Activated naive CD8-positive, alpha-beta T cell treated with anti-CD3 and anti-CD28 coated beads for 36 hours (primary cell): ENCODE measurements around the gene B4GALNT2. TPM values are rescaled to one million over a fixed set of nuclear protein-coding genes. Genes with fewer than 3 reads are reported as not detected.
A peak's percentile ranks its signal among the peaks of the same experiment; 100 is the strongest.
"Not testable (repeated sequence)": the region's sequence is repeated elsewhere in the genome, so short reads cannot be mapped to it uniquely, and the experiment has no call there.

Experiments used
- DNase-seq: peaks from one replicate; pipeline ENCODE4 v3.0.0; 2021
- H3K27ac Mint-ChIP-seq: one replicate; pipeline ENCODE4 v1.8.0; 2022; ENCODE audit warnings: mild to moderate bottlenecking, moderate library complexity, mixed read lengths
- H3K27me3 Mint-ChIP-seq: one replicate; pipeline ENCODE4 v1.8.0; 2022; ENCODE audit warnings: mild to moderate bottlenecking, mixed read lengths
- H3K36me3 Mint-ChIP-seq: one replicate; pipeline ENCODE4 v1.8.0; 2021; ENCODE audit warnings: mild to moderate bottlenecking, mixed read lengths
- H3K4me1 Mint-ChIP-seq: one replicate; pipeline ENCODE4 v1.8.0; 2021; ENCODE audit warnings: mixed read lengths
- H3K4me3 Mint-ChIP-seq: one replicate; pipeline ENCODE4 v1.8.0; 2022; ENCODE audit warnings: mild to moderate bottlenecking, moderate library complexity, mixed read lengths
- H3K9me3 Mint-ChIP-seq: one replicate; pipeline ENCODE4 v1.8.0; 2022; ENCODE audit warnings: mixed read lengths
- total RNA-seq, 2 experiments: library from RNA; stranded (reverse); gene quantifications; one replicate each; pipeline ENCODE4 v1.2.3, GENCODE V29; 2021

The B4GALNT2 gene
- total RNA-seq, 2 experiments from 2014 or later: not detected

GRCh38 chr17:49136335-49136734, 3.8 kb downstream of the B4GALNT2 start:
- Mint-ChIP-seq H3K36me3 (no peaks in the 10 kb centered on the region), H3K27me3 (peaks cover 38% of the 10 kb centered on the region), H3K9me3 (no peaks in the 10 kb centered on the region), H3K4me1 (peaks cover 6% of the 10 kb centered on the region), H3K4me3 (no peak overlapping the region), H3K27ac (no peak overlapping the region)
- DNase-seq: no peak

GRCh38 chr17:49145654-49146053, 13.1 kb downstream of the B4GALNT2 start:
- H3K27ac Mint-ChIP-seq, H3K4me3 Mint-ChIP-seq, H3K9me3 Mint-ChIP-seq, H3K4me1 Mint-ChIP-seq, DNase-seq, H3K36me3 Mint-ChIP-seq: not testable (repeated sequence)
- peaks cover 32% of the 10 kb centered on the region for H3K27me3 Mint-ChIP-seq

GRCh38 chr17:49146620-49147306, 14.2 kb downstream of the B4GALNT2 start:
- no peaks in the 10 kb centered on the region for H3K36me3 Mint-ChIP-seq
- no peaks in the 10 kb centered on the region for H3K4me1 Mint-ChIP-seq
- no peak overlapping the region for H3K4me3 Mint-ChIP-seq
- no peak overlapping the region for H3K27ac Mint-ChIP-seq
- H3K27me3 Mint-ChIP-seq: peaks cover 33% of the 10 kb centered on the region
- H3K9me3 Mint-ChIP-seq: no peaks in the 10 kb centered on the region
- DNase-seq: no peak

GRCh38 chr17:49148171-49148570, 15.6 kb downstream of the B4GALNT2 start:
- H3K9me3 Mint-ChIP-seq: no peaks in the 10 kb centered on the region

GRCh38 chr17:49151996-49152395, 19.4 kb downstream of the B4GALNT2 start:
- no peaks in the 10 kb centered on the region for H3K9me3 Mint-ChIP-seq
- H3K36me3 Mint-ChIP-seq: no peaks in the 10 kb centered on the region
- H3K4me3 Mint-ChIP-seq: no peak overlapping the region
- no peaks in the 10 kb centered on the region for H3K4me1 Mint-ChIP-seq
- DNase-seq: no peak
- peaks cover 21% of the 10 kb centered on the region for H3K27me3 Mint-ChIP-seq
- no peak overlapping the region for H3K27ac Mint-ChIP-seq

More at GRCh38 chr17:49148171-49148570, 15.6 kb downstream of the B4GALNT2 start:
- Mint-ChIP-seq H3K27ac (no peak overlapping the region), H3K36me3 (no peaks in the 10 kb centered on the region), H3K4me3 (no peak overlapping the region), H3K27me3 (peaks cover 27% of the 10 kb centered on the region), H3K4me1 (no peaks in the 10 kb centered on the region)
- DNase-seq: no peak

GRCh38 chr17:49156256-49156655, 23.7 kb downstream of the B4GALNT2 start:
- H3K27me3 Mint-ChIP-seq: peaks cover 40% of the 10 kb centered on the region
- DNase-seq: no peak
- no peaks in the 10 kb centered on the region for H3K36me3 Mint-ChIP-seq
- no peak overlapping the region for H3K4me3 Mint-ChIP-seq
- H3K27ac Mint-ChIP-seq: no peak overlapping the region
- H3K4me1 Mint-ChIP-seq: no peaks in the 10 kb centered on the region
- no peaks in the 10 kb centered on the region for H3K9me3 Mint-ChIP-seq

- no peak overlapping the region for H3K27ac Mint-ChIP-seq
- H3K4me3 Mint-ChIP-seq: no peak overlapping the region
- DNase-seq: no peak
- H3K36me3 Mint-ChIP-seq: no peaks in the 10 kb centered on the region
- no peaks in the 10 kb centered on the region for H3K9me3 Mint-ChIP-seq
- H3K4me1 Mint-ChIP-seq: no peaks in the 10 kb centered on the region
- peaks cover 35% of the 10 kb centered on the region for H3K27me3 Mint-ChIP-seq
These were observed 25.2 kb downstream of the B4GALNT2 start for GRCh38 chr17:49157784-49158183.

GRCh38 chr17:49162866-49163265, 30.3 kb downstream of the B4GALNT2 start:
- no peak overlapping the region for H3K27ac Mint-ChIP-seq
- H3K4me3 Mint-ChIP-seq: no peak overlapping the region
- no peaks in the 10 kb centered on the region for H3K36me3 Mint-ChIP-seq
- no peaks in the 10 kb centered on the region for H3K9me3 Mint-ChIP-seq
- H3K4me1 Mint-ChIP-seq: no peaks in the 10 kb centered on the region
- no peak for DNase-seq
- peaks cover 24% of the 10 kb centered on the region for H3K27me3 Mint-ChIP-seq

GRCh38 chr17:49165143-49165542, 32.6 kb downstream of the B4GALNT2 start:
- Mint-ChIP-seq H3K27me3 (peaks cover 31% of the 10 kb centered on the region), H3K36me3 (no peaks in the 10 kb centered on the region), H3K9me3 (no peaks in the 10 kb centered on the region), H3K4me3 (no peak overlapping the region), H3K27ac (no peak overlapping the region), H3K4me1 (no peaks in the 10 kb centered on the region)
- DNase-seq: no peak

- Mint-ChIP-seq H3K4me3 (no peak overlapping the region), H3K4me1 (no peaks in the 10 kb centered on the region), H3K9me3 (peaks cover 2% of the 10 kb centered on the region), H3K36me3 (no peaks in the 10 kb centered on the region), H3K27ac (no peak overlapping the region), H3K27me3 (peaks cover 36% of the 10 kb centered on the region)
- DNase-seq: no peak
These were observed 36.1 kb downstream of the B4GALNT2 start for GRCh38 chr17:49168706-49169105.

- peaks cover 36% of the 10 kb centered on the region for H3K27me3 Mint-ChIP-seq
- H3K36me3 Mint-ChIP-seq: no peaks in the 10 kb centered on the region
- DNase-seq: no peak
- H3K27ac Mint-ChIP-seq: no peak overlapping the region
- no peaks in the 10 kb centered on the region for H3K4me1 Mint-ChIP-seq
- H3K9me3 Mint-ChIP-seq: peaks cover 8% of the 10 kb centered on the region
- no peak overlapping the region for H3K4me3 Mint-ChIP-seq
These were observed 37.6 kb downstream of the B4GALNT2 start for GRCh38 chr17:49170216-49170615.

- H3K4me3 Mint-ChIP-seq, H3K36me3 Mint-ChIP-seq, H3K4me1 Mint-ChIP-seq, H3K27ac Mint-ChIP-seq, DNase-seq: not testable (repeated sequence)
- H3K27me3 Mint-ChIP-seq: peaks cover 36% of the 10 kb centered on the region
- peaks cover 11% of the 10 kb centered on the region for H3K9me3 Mint-ChIP-seq
These were observed 38.1 kb downstream of the B4GALNT2 start for GRCh38 chr17:49170711-49171110.

- not testable (repeated sequence) for H3K27me3 Mint-ChIP-seq, DNase-seq, H3K4me1 Mint-ChIP-seq, H3K36me3 Mint-ChIP-seq, H3K27ac Mint-ChIP-seq, H3K4me3 Mint-ChIP-seq
- H3K9me3 Mint-ChIP-seq: peaks cover 25% of the 10 kb centered on the region
These were observed 43.4 kb downstream of the B4GALNT2 start for GRCh38 chr17:49175978-49176377.

- peaks cover 2% of the 10 kb centered on the region for H3K4me1 Mint-ChIP-seq
- DNase-seq: peak; percentile 51
- peaks cover 4% of the 10 kb centered on the region for H3K36me3 Mint-ChIP-seq
- no peak overlapping the region for H3K4me3 Mint-ChIP-seq
- H3K27ac Mint-ChIP-seq: no peak overlapping the region
- H3K27me3 Mint-ChIP-seq: no peaks in the 10 kb centered on the region
- peaks cover 21% of the 10 kb centered on the region for H3K9me3 Mint-ChIP-seq
These were observed 47.7 kb downstream of the B4GALNT2 start for GRCh38 chr17:49180303-49180702.

- Mint-ChIP-seq H3K27me3 (no peaks in the 10 kb centered on the region), H3K4me3 (no peak overlapping the region), H3K9me3 (peaks cover 21% of the 10 kb centered on the region), H3K27ac (no peak overlapping the region), H3K4me1 (peaks cover 2% of the 10 kb centered on the region), H3K36me3 (peaks cover 2% of the 10 kb centered on the region)
- DNase-seq: no peak
These were observed 48.5 kb downstream of the B4GALNT2 start for GRCh38 chr17:49180998-49181635.

GRCh38 chr17:49183341-49183740, 50.8 kb downstream of the B4GALNT2 start:
- Mint-ChIP-seq H3K36me3 (peaks cover 2% of the 10 kb centered on the region), H3K27me3 (no peaks in the 10 kb centered on the region), H3K27ac (no peak overlapping the region), H3K9me3 (peaks cover 11% of the 10 kb centered on the region), H3K4me1 (peaks cover 2% of the 10 kb centered on the region), H3K4me3 (no peak overlapping the region)
- no peak for DNase-seq
